ENCODE results near the gene YAE1.

YAE1 gene

GRCh38 chr7:39526666-39527065, 39.5 kb upstream of the YAE1 start:
- TF ChIP-seq TCF12 (IDR thresholded peaks at IDR 0.05; ENCODE audit: low read depth) (no peak), CREB1 (IDR thresholded peaks at IDR 0.05; ENCODE audit: low read depth) (no peak), EGR1 (IDR thresholded peaks at IDR 0.05) (no peak), CEBPB (IDR thresholded peaks at IDR 0.05) (no peak), REST (IDR thresholded peaks at IDR 0.05; ENCODE audit: low read depth) (no peak), RAD21 (IDR thresholded peaks at IDR 0.05; ENCODE audit: low read depth) (no peak), TAF1 (IDR thresholded peaks at IDR 0.05; ENCODE audit: low read depth) (no peak), YY1 (IDR thresholded peaks at IDR 0.05; ENCODE audit: low read depth) (no peak), EP300 (IDR thresholded peaks at IDR 0.05; ENCODE audit: borderline replicate concordance) (no peak), NFIC (IDR thresholded peaks at IDR 0.05) (no peak), USF1 (IDR thresholded peaks at IDR 0.05) (no peak), TEAD4 (IDR thresholded peaks at IDR 0.05) (no peak)

GRCh38 chr7:39527296-39527695, 38.9 kb upstream of the YAE1 start:
- TF ChIP-seq CREB1 (IDR thresholded peaks at IDR 0.05; ENCODE audit: low read depth), result no peak
- TF ChIP-seq TCF12 (IDR thresholded peaks at IDR 0.05; ENCODE audit: low read depth), result no peak
- TF ChIP-seq CEBPB (IDR thresholded peaks at IDR 0.05), result no peak

GRCh38 chr7:39527951-39528350, 38.3 kb upstream of the YAE1 start:
- TF ChIP-seq TCF12 (IDR thresholded peaks at IDR 0.05; ENCODE audit: low read depth) (no peak), TAF1 (IDR thresholded peaks at IDR 0.05; ENCODE audit: low read depth) (no peak), CREB1 (IDR thresholded peaks at IDR 0.05; ENCODE audit: low read depth) (no peak), REST (IDR thresholded peaks at IDR 0.05; ENCODE audit: low read depth) (no peak), TEAD4 (IDR thresholded peaks at IDR 0.05) (no peak), ZBTB7A (IDR thresholded peaks at IDR 0.05; ENCODE audit: low read depth) (no peak), RAD21 (IDR thresholded peaks at IDR 0.05; ENCODE audit: low read depth) (no peak), CEBPB (IDR thresholded peaks at IDR 0.05) (no peak), NFIC (IDR thresholded peaks at IDR 0.05) (no peak), EP300 (IDR thresholded peaks at IDR 0.05; ENCODE audit: borderline replicate concordance) (no peak), YY1 (IDR thresholded peaks at IDR 0.05; ENCODE audit: low read depth) (no peak)

GRCh38 chr7:39528849-39529248, 37.4 kb upstream of the YAE1 start:
- TF ChIP-seq CEBPB (IDR thresholded peaks at IDR 0.05), result no peak
- no peak for TF ChIP-seq TAF1 (IDR thresholded peaks at IDR 0.05; ENCODE audit: low read depth)
- TF ChIP-seq FOXM1 (IDR thresholded peaks at IDR 0.05; ENCODE audit: borderline replicate concordance, low read depth), result no peak

GRCh38 chr7:39529582-39529981, 36.6 kb upstream of the YAE1 start:
- TF ChIP-seq USF1 (IDR thresholded peaks at IDR 0.05) (no peak), FOXM1 (IDR thresholded peaks at IDR 0.05; ENCODE audit: borderline replicate concordance, low read depth) (no peak), YY1 (IDR thresholded peaks at IDR 0.05; ENCODE audit: low read depth) (no peak), TEAD4 (IDR thresholded peaks at IDR 0.05) (no peak), NFIC (IDR thresholded peaks at IDR 0.05) (no peak), RAD21 (IDR thresholded peaks at IDR 0.05; ENCODE audit: low read depth) (no peak), CREB1 (IDR thresholded peaks at IDR 0.05; ENCODE audit: low read depth) (no peak), ZBTB7A (IDR thresholded peaks at IDR 0.05; ENCODE audit: low read depth) (no peak)

GRCh38 chr7:39530971-39531370, 35.2 kb upstream of the YAE1 start:
- no peak for TF ChIP-seq NFIC (IDR thresholded peaks at IDR 0.05)
- no peak for TF ChIP-seq EP300 (IDR thresholded peaks at IDR 0.05; ENCODE audit: borderline replicate concordance)
- no peak for TF ChIP-seq CEBPB (IDR thresholded peaks at IDR 0.05)
- TF ChIP-seq YY1 (IDR thresholded peaks at IDR 0.05; ENCODE audit: low read depth), result no peak
- TF ChIP-seq REST (IDR thresholded peaks at IDR 0.05; ENCODE audit: low read depth), result no peak
- TF ChIP-seq FOXM1 (IDR thresholded peaks at IDR 0.05; ENCODE audit: borderline replicate concordance, low read depth), result no peak
- no peak for TF ChIP-seq MAX (IDR thresholded peaks at IDR 0.05)
- no peak for TF ChIP-seq RAD21 (IDR thresholded peaks at IDR 0.05; ENCODE audit: low read depth)
- no peak for TF ChIP-seq USF1 (IDR thresholded peaks at IDR 0.05)
